Keratinocyte (primary cell): ENCODE data around the gene UBE2F. TPM values are rescaled to one million over a fixed set of nuclear protein-coding genes. Genes with fewer than 3 reads are reported as not detected.
A peak's percentile ranks its signal among the peaks of the same experiment; 100 is the strongest.

Experiments
- DNase-seq: peaks from one replicate; pipeline ENCODE4 v3.0.0-alpha.2; 2011; ENCODE audit warnings: low read depth, missing footprints, low spot score
- FAIRE-seq: peaks from 2 replicates; lab custom pipeline; 2011; peaks lifted over from hg19 to GRCh38; lab: Jason Lieb, UNC
- H2AFZ ChIP-seq: 2 replicates; pipeline ENCODE4 v1.6.0; 2012; ENCODE audit warnings: low read length, control low read depth, inconsistent platforms; ENCODE audit not compliant: control insufficient read depth
- H3K27ac ChIP-seq: 2 replicates; pipeline ENCODE4 v1.5.1; 2011; ENCODE audit warnings: low read length; ENCODE audit not compliant: control insufficient read depth, insufficient read depth
- H3K27me3 ChIP-seq: 3 replicates; pipeline ENCODE4 v1.6.0; 2011; ENCODE audit warnings: low read length; ENCODE audit not compliant: control insufficient read depth, insufficient read depth; ENCODE audit errors: extremely low read depth
- H3K36me3 ChIP-seq, 2 experiments: 2 replicates in 1 of 2; 3 replicates in 1 of 2; pipeline ENCODE4 v1.5.1; 2011; ENCODE audit warnings: low read length in 2 of 2, mild to moderate bottlenecking in 1 of 2; ENCODE audit not compliant: control insufficient read depth in 2 of 2, insufficient read depth in 2 of 2; ENCODE audit errors: extremely low read depth in 1 of 2
- H3K4me1 ChIP-seq: 3 replicates; pipeline ENCODE4 v1.5.1; 2011; ENCODE audit warnings: low read length; ENCODE audit not compliant: control insufficient read depth, insufficient read depth; ENCODE audit errors: extremely low read depth
- H3K4me2 ChIP-seq: 3 replicates; pipeline ENCODE4 v1.6.0; 2011; ENCODE audit warnings: low read depth, low read length; ENCODE audit not compliant: control insufficient read depth, insufficient read depth; ENCODE audit errors: extremely low read depth
- H3K4me3 ChIP-seq, 3 experiments: fragments of 200-600 bp in 1 of 3; sonication (generic) in 1 of 3; 2 replicates in 2 of 3; 3 replicates in 1 of 3; pipeline ENCODE4 v1.5.1; 2011 to 2016; ENCODE audit warnings: low read length in 3 of 3, mild to moderate bottlenecking in 3 of 3, control low read depth in 2 of 3, inconsistent platforms in 1 of 3, low read depth in 1 of 3, mixed read lengths in 1 of 3, mixed run types in 1 of 3, moderate library complexity in 1 of 3; ENCODE audit not compliant: control insufficient read depth in 2 of 3, insufficient read depth in 2 of 3; ENCODE audit errors: extremely low read depth in 1 of 3
- H3K79me2 ChIP-seq: 2 replicates; pipeline ENCODE4 v1.6.0; 2012; ENCODE audit warnings: low read length; ENCODE audit not compliant: control insufficient read depth, insufficient read depth
- H3K9ac ChIP-seq: 3 replicates; pipeline ENCODE4 v1.6.0; 2011; ENCODE audit warnings: low read length; ENCODE audit not compliant: control insufficient read depth, insufficient read depth; ENCODE audit errors: extremely low read depth
- H3K9me1 ChIP-seq: 3 replicates; pipeline ENCODE4 v1.6.0; 2011; ENCODE audit warnings: low read length; ENCODE audit not compliant: control insufficient read depth, insufficient read depth; ENCODE audit errors: extremely low read depth
- H3K9me3 ChIP-seq: 2 replicates; pipeline ENCODE4 v1.5.1; 2012; ENCODE audit warnings: low read depth, low read length; ENCODE audit not compliant: control insufficient read depth
- H4K20me1 ChIP-seq: 3 replicates; pipeline ENCODE4 v1.6.0; 2011; ENCODE audit warnings: low read length; ENCODE audit not compliant: control insufficient read depth, insufficient read depth; ENCODE audit errors: extremely low read depth
- EZH2 ChIP-seq: IDR thresholded peaks from one replicate; pipeline ENCODE4 v1.6.1; 2012; ENCODE audit warnings: inconsistent platforms, mild to moderate bottlenecking, low read length, moderate library complexity
- dilution Hi-C: fragments of 300-500 bp; cut with MboI; formaldehyde crosslinking; loops from one replicate; pipeline ENCODE4 v1.7.0; 2020; ENCODE audit warnings: low sequenced_read_pairs; ENCODE audit not compliant: extremely low pct_ligation_motif_present
- polyA plus RNA-seq, 5 experiments: library from polyadenylated mRNA; depleted of rRNA in 3 of 5; stranded (reverse) in 3 of 5; stranded (forward) in 1 of 5; unstranded in 1 of 5; fragments of >200 nt; gene quantifications; 1 replicate in 1 of 5; 2 replicates in 3 of 5; 3 replicates in 1 of 5; pipeline versions ENCODE4 v1.2.1 to v1.2.3, GENCODE V29; 2011 to 2012; ENCODE audit warnings: missing spikeins in 2 of 5, low read depth in 1 of 5, low replicate concordance in 1 of 5
- TF ChIP-seq, protein P1 (sequence below), 3 experiments: IDR thresholded peaks in 1 of 3; conservative IDR thresholded peaks in 1 of 3; optimal IDR thresholded peaks in 1 of 3; 2 replicates in 2 of 3; 3 replicates in 1 of 3; pipeline versions ENCODE3 to v1.5.1; 2011; ENCODE audit warnings: low read length in 3 of 3, mild to moderate bottlenecking in 3 of 3, moderate library complexity in 2 of 3, control low read depth in 1 of 3, inconsistent platforms in 1 of 3; ENCODE audit not compliant: insufficient read depth in 2 of 3; ENCODE audit errors: extremely low read depth in 1 of 3

The UBE2F gene
- polyA plus RNA-seq, 1 donor (not counting 4 experiments of a cell fraction or from before 2014, with no cell fraction given), result 95.6 TPM

DNA sequence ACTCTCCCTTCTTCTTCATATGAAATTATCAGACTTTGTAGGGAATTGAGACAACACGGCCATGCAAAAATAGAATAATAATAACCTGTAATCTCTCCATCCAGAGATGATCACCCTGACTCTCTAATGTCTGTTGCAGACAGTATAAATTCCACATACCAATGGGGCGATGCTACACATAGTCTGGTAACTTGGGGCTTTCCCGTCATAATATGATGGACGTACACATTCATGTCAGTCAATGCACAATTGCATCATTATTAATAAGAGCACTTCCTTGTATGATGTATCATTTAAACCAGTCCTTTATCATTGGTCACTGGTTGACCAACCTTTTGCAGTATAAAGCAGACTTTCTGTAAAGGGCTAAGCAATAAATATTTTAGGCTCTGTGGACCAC, 54.5 kb downstream of the UBE2F start:
- H3K27me3 ChIP-seq, result no peaks in the 10 kb centered on the region
- H4K20me1 ChIP-seq, result no peaks in the 10 kb centered on the region
- TF ChIP-seq, protein P1, sequence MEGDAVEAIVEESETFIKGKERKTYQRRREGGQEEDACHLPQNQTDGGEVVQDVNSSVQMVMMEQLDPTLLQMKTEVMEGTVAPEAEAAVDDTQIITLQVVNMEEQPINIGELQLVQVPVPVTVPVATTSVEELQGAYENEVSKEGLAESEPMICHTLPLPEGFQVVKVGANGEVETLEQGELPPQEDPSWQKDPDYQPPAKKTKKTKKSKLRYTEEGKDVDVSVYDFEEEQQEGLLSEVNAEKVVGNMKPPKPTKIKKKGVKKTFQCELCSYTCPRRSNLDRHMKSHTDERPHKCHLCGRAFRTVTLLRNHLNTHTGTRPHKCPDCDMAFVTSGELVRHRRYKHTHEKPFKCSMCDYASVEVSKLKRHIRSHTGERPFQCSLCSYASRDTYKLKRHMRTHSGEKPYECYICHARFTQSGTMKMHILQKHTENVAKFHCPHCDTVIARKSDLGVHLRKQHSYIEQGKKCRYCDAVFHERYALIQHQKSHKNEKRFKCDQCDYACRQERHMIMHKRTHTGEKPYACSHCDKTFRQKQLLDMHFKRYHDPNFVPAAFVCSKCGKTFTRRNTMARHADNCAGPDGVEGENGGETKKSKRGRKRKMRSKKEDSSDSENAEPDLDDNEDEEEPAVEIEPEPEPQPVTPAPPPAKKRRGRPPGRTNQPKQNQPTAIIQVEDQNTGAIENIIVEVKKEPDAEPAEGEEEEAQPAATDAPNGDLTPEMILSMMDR (optimal IDR thresholded peaks at IDR 0.05 in 1 of 3, IDR thresholded peaks at IDR 0.05 in 1 of 3, conservative IDR thresholded peaks at IDR 0.05 in 1 of 3; ENCODE audit: extremely low read depth in 1 of 3, insufficient read depth in 2 of 3, low read length in 3 of 3), result no peak
- no peak for TF ChIP-seq EZH2
- H3K79me2 ChIP-seq, result no peaks in the 10 kb centered on the region
- H3K4me3 ChIP-seq, result no peak overlapping the region
- DNase-seq (peak; percentile 26), FAIRE-seq (peak; percentile 34)
- no peaks in the 10 kb centered on the region for H3K9me3 ChIP-seq
- peaks cover 3% of the 10 kb centered on the region for H3K9me1 ChIP-seq
- peaks cover 28% of the 10 kb centered on the region for H3K4me1 ChIP-seq
- peaks cover 9 to 16% of the 10 kb centered on the region in 2 experiments for H3K36me3 ChIP-seq
- no peak overlapping the region for H3K9ac ChIP-seq
- no peak overlapping the region for H3K4me2 ChIP-seq
- H3K27ac ChIP-seq, result peak overlapping the region; percentile 6
- no peak overlapping the region for H2AFZ ChIP-seq
- dilution Hi-C loops, result no loop called here

DNA sequence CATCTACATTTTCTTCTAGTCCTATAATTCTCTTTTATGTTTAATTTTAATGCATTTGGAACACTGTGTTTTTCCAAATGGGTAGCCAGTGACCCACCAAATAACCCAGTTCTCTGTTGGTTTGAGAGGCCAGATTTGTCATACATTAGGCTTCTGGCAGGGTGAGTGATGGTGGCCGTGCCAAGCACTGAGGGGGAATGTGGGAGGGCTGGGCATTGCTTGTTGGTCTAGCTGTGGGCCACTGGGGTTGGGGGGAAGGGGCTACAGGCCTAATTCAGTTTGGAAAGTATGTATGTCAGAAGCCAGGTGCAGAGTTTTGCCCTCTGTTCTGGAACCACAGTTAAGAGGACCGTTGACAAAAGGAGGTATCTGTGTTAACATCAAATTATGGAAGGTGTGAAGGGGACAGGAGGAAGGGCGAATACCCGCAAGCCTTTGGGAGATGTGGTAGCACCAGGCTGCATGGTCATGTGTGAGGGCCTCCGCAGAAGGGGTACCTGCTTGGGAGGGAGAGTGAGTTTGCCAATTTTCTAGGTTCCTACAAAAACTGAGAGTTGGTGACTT, 55.9 kb downstream of the UBE2F start:
- no peaks in the 10 kb centered on the region for H4K20me1 ChIP-seq
- dilution Hi-C loops, result no loop called here
- DNase-seq (no peak), FAIRE-seq (no peak)
- no peak overlapping the region for H3K27ac ChIP-seq
- no peaks in the 10 kb centered on the region for H3K9me3 ChIP-seq
- no peak overlapping the region for H3K4me3 ChIP-seq
- no peak overlapping the region for H3K9ac ChIP-seq
- no peak overlapping the region for H3K4me2 ChIP-seq
- no peaks in the 10 kb centered on the region for H3K79me2 ChIP-seq
- H3K4me1 ChIP-seq, result peaks cover 28% of the 10 kb centered on the region
- no peak for TF ChIP-seq EZH2
- TF ChIP-seq, protein P1 (optimal IDR thresholded peaks at IDR 0.05 in 1 of 3, IDR thresholded peaks at IDR 0.05 in 1 of 3, conservative IDR thresholded peaks at IDR 0.05 in 1 of 3; ENCODE audit: extremely low read depth in 1 of 3, insufficient read depth in 2 of 3, low read length in 3 of 3), result no peak
- H3K27me3 ChIP-seq, result no peaks in the 10 kb centered on the region
- H3K36me3 ChIP-seq, result peaks cover 11 to 12% of the 10 kb centered on the region in 2 experiments
- H2AFZ ChIP-seq, result no peak overlapping the region
- peaks cover 3% of the 10 kb centered on the region for H3K9me1 ChIP-seq
